ENCODE results near the gene SH2D3C. TPM values are rescaled to one million over a fixed set of nuclear protein-coding genes. Genes with fewer than 3 reads are reported as not detected.

SH2D3C gene
- total RNA-seq (2022) (not detected in 2 replicates), Bru-seq, nascent RNA (percentile 11 among the genes with signal in this experiment), BruChase-seq, experiment 1, labeled RNA remaining after a 6-hour chase (percentile 8 among the genes with signal in this experiment), BruChase-seq, experiment 2, labeled RNA remaining after a 2-hour chase (percentile 15 among the genes with signal in this experiment)
- long read RNA-seq, result 0 reads

- POLR2A ChIA-PET, result interaction anchor here (0.8 kb wide), 1 partner anchor 38 kb away, joined by 3 read pairs; no protein-coding TSS in a partner anchor
- no TSS peak for BruUV-seq (replicated peaks)
- Mint-ChIP-seq H3K4me3 (ENCODE audit: unreplicated experiment) (no peak within 1 kb of the TSS), H3K27me3 (ENCODE audit: insufficient read depth, unreplicated experiment) (no peaks in the 10 kb centered on the region), H3K27ac (ENCODE audit: low read depth, unreplicated experiment) (peak within 1 kb of the TSS; percentile 59), H3K36me3 (ENCODE audit: insufficient read depth, unreplicated experiment) (no peaks in the 10 kb centered on the region), H3K4me1 (ENCODE audit: insufficient read depth, unreplicated experiment) (no peaks in the 10 kb centered on the region), H3K9me3 (ENCODE audit: unreplicated experiment) (no peaks in the 10 kb centered on the region)
- CTCF ChIA-PET, result interaction anchor here (0.7 kb wide), 1 partner anchor 44 kb away, joined by 3 read pairs; no protein-coding TSS in a partner anchor
- DNase-seq (ENCODE audit: unreplicated experiment), result no peak
- intact Hi-C loops (cut with micrococcal nuclease), result no loop called here
- no peak for TF ChIP-seq CTCF (IDR thresholded peaks at IDR 0.05; ENCODE audit: unreplicated experiment)
These were observed at the start of gene SH2D3C for GRCh38 chr9:127778280-127779135. TSS of gene SH2D3C (minus strand) at chr9:127778666. CDS start at chr9:127778627, 39 bp downstream.

- no peaks in the 10 kb centered on the region for H3K27me3 Mint-ChIP-seq (ENCODE audit: insufficient read depth, unreplicated experiment)
- no peak for TF ChIP-seq CTCF (IDR thresholded peaks at IDR 0.05; ENCODE audit: unreplicated experiment)
- H3K27ac Mint-ChIP-seq (ENCODE audit: low read depth, unreplicated experiment), result no peak overlapping the region
- no peak for DNase-seq (ENCODE audit: unreplicated experiment)
- ChIA-PET POLR2A (interaction anchor here (0.7 kb wide), 1 partner anchor 44 kb away, joined by 3 read pairs; no protein-coding TSS in a partner anchor), CTCF (interaction anchor here (0.6 to 1.4 kb wide), 2 partner anchors 9 to 326 kb away, joined by 4 to 5 read pairs; no protein-coding TSS in a partner anchor)
- H3K4me1 Mint-ChIP-seq (ENCODE audit: insufficient read depth, unreplicated experiment), result no peaks in the 10 kb centered on the region
- no peak overlapping the region for H3K4me3 Mint-ChIP-seq (ENCODE audit: unreplicated experiment)
- intact Hi-C loops (cut with micrococcal nuclease), result no loop called here
- peaks cover 19% of the 10 kb centered on the region for H3K36me3 Mint-ChIP-seq (ENCODE audit: insufficient read depth, unreplicated experiment)
- H3K9me3 Mint-ChIP-seq (ENCODE audit: unreplicated experiment), result no peaks in the 10 kb centered on the region
- no TSS peak for BruUV-seq (replicated peaks)
These were observed 47.9 kb upstream of the SH2D3C start for GRCh38 chr9:127826253-127826913.

GRCh38 chr9:127825319-127826051 lies 47.0 kb upstream of the SH2D3C start:
- Mint-ChIP-seq H3K9me3 (ENCODE audit: unreplicated experiment) (no peaks in the 10 kb centered on the region), H3K36me3 (ENCODE audit: insufficient read depth, unreplicated experiment) (peaks cover 19% of the 10 kb centered on the region), H3K27ac (ENCODE audit: low read depth, unreplicated experiment) (no peak overlapping the region), H3K4me3 (ENCODE audit: unreplicated experiment) (no peak overlapping the region), H3K4me1 (ENCODE audit: insufficient read depth, unreplicated experiment) (no peaks in the 10 kb centered on the region), H3K27me3 (ENCODE audit: insufficient read depth, unreplicated experiment) (no peaks in the 10 kb centered on the region)
- POLR2A ChIA-PET, result interaction anchor here (0.6 to 1.5 kb wide), 3 partner anchors 11 to 45 kb away, joined by 3 to 8 read pairs (median 3); no protein-coding TSS in a partner anchor
- CTCF ChIA-PET, result interaction anchor here (0.6 to 1.4 kb wide), 4 partner anchors 8 to 325 kb away, joined by 3 to 5 read pairs (median 4); no protein-coding TSS in a partner anchor
- no peak for TF ChIP-seq CTCF (IDR thresholded peaks at IDR 0.05; ENCODE audit: unreplicated experiment)
- no TSS peak for BruUV-seq (replicated peaks)
- intact Hi-C loops (cut with micrococcal nuclease), result no loop called here
- DNase-seq (ENCODE audit: unreplicated experiment), result no peak
